NCI-H1105 (cell line): ENCODE measurements around the gene SYT5.
"Not testable (repeated sequence)": the region's sequence is repeated elsewhere in the genome, so short reads cannot be mapped to it uniquely, and the experiment has no call there.

ENCODE experiments used
- DNase-seq: peaks from one replicate; lab custom pipeline; 2025; lab: John Stamatoyannopoulos, UW

SYT5 gene

GRCh38 chr19:55208880-55209692, 29.0 kb upstream of the SYT5 start, which contains the start of gene PTPRH:
PTPRH (minus strand) TSS chr19:55209501; CDS start chr19:55209433, 68 bp downstream.
- no peak for DNase-seq

- DNase-seq: no peak
Observed at GRCh38 chr19:55206664-55207500, 26.8 kb upstream of the SYT5 start.

- DNase-seq: not testable (repeated sequence)
Observed at GRCh38 chr19:55202199-55202598, 22.1 kb upstream of the SYT5 start.

- DNase-seq: no peak
Observed at GRCh38 chr19:55199620-55200204, 19.6 kb upstream of the SYT5 start.

- DNase-seq: no peak
Observed at GRCh38 chr19:55198651-55199050, 18.6 kb upstream of the SYT5 start.

- DNase-seq: no peak
Observed at GRCh38 chr19:55197528-55197927, 17.4 kb upstream of the SYT5 start.

GRCh38 chr19:55196803-55197202, 16.7 kb upstream of the SYT5 start:
- DNase-seq: no peak

GRCh38 chr19:55193481-55193880, 13.4 kb upstream of the SYT5 start:
- no peak for DNase-seq

- no peak for DNase-seq
Observed at GRCh38 chr19:55189403-55189835, 9.3 kb upstream of the SYT5 start.

GRCh38 chr19:55188625-55189024, 8.5 kb upstream of the SYT5 start:
- no peak for DNase-seq

- DNase-seq: no peak
Observed at GRCh38 chr19:55186080-55186479, 6.0 kb upstream of the SYT5 start.

GRCh38 chr19:55181740-55182139, 1.7 kb upstream of the SYT5 start:
- DNase-seq: no peak

GRCh38 chr19:55178781-55179599, 1.1 kb downstream of the SYT5 start:
- DNase-seq: peak; percentile 92

GRCh38 chr19:55176076-55176475, 4.0 kb downstream of the SYT5 start:
- DNase-seq: no peak

GRCh38 chr19:55175117-55175867, 4.8 kb downstream of the SYT5 start:
- DNase-seq: no peak

GRCh38 chr19:55174425-55175116, 5.5 kb downstream of the SYT5 start:
- no peak for DNase-seq

- DNase-seq: peak; percentile 49
Observed at GRCh38 chr19:55173714-55174409, 6.2 kb downstream of the SYT5 start.

- DNase-seq: no peak
Observed at GRCh38 chr19:55173186-55173713, 6.8 kb downstream of the SYT5 start.

- DNase-seq: no peak
Observed at GRCh38 chr19:55172741-55173140, 7.3 kb downstream of the SYT5 start.
